ENCODE results near the gene OCSTAMP.

OCSTAMP gene

GRCh38 chr20:46587986-46588385 is 37.5 kb upstream of the OCSTAMP start:
- no peak overlapping the region for H3K27ac ChIP-seq
- no peak overlapping the region for H3K9ac ChIP-seq (ENCODE audit: insufficient read length)
- DNase-seq (ENCODE audit: low read depth, low spot score), result no peak
- H3K4me3 ChIP-seq, result no peak overlapping the region
- TF ChIP-seq POLR2AphosphoS5 (IDR thresholded peaks at IDR 0.05; ENCODE audit: borderline replicate concordance, low read depth, low read length) (no peak), EZH2 (IDR thresholded peaks at IDR 0.05) (no peak), FOXP2 (optimal IDR thresholded peaks at IDR 0.05; ENCODE audit: control extremely low read depth, extremely low read length, insufficient read depth) (no peak)
- H3K36me3 ChIP-seq (ENCODE audit: insufficient read depth, low read length), result no peaks in the 10 kb centered on the region
- H3K9me3 ChIP-seq (ENCODE audit: low read depth, low read length), result no peaks in the 10 kb centered on the region

- DNase-seq (ENCODE audit: low read depth, low spot score), result no peak
- no peaks in the 10 kb centered on the region for H3K36me3 ChIP-seq (ENCODE audit: insufficient read depth, low read length)
- TF ChIP-seq POLR2AphosphoS5 (IDR thresholded peaks at IDR 0.05; ENCODE audit: borderline replicate concordance, low read depth, low read length) (no peak), FOXP2 (optimal IDR thresholded peaks at IDR 0.05; ENCODE audit: control extremely low read depth, extremely low read length, insufficient read depth) (no peak), EZH2 (IDR thresholded peaks at IDR 0.05) (no peak)
- H3K9ac ChIP-seq (ENCODE audit: insufficient read length), result no peak overlapping the region
- no peak overlapping the region for H3K4me3 ChIP-seq
- no peaks in the 10 kb centered on the region for H3K9me3 ChIP-seq (ENCODE audit: low read depth, low read length)
- no peak overlapping the region for H3K27ac ChIP-seq
These were observed 36.3 kb upstream of the OCSTAMP start for GRCh38 chr20:46586724-46587123.

- no peaks in the 10 kb centered on the region for H3K36me3 ChIP-seq (ENCODE audit: insufficient read depth, low read length)
These were observed 34.1 kb upstream of the OCSTAMP start for GRCh38 chr20:46584508-46584907.

DNA sequence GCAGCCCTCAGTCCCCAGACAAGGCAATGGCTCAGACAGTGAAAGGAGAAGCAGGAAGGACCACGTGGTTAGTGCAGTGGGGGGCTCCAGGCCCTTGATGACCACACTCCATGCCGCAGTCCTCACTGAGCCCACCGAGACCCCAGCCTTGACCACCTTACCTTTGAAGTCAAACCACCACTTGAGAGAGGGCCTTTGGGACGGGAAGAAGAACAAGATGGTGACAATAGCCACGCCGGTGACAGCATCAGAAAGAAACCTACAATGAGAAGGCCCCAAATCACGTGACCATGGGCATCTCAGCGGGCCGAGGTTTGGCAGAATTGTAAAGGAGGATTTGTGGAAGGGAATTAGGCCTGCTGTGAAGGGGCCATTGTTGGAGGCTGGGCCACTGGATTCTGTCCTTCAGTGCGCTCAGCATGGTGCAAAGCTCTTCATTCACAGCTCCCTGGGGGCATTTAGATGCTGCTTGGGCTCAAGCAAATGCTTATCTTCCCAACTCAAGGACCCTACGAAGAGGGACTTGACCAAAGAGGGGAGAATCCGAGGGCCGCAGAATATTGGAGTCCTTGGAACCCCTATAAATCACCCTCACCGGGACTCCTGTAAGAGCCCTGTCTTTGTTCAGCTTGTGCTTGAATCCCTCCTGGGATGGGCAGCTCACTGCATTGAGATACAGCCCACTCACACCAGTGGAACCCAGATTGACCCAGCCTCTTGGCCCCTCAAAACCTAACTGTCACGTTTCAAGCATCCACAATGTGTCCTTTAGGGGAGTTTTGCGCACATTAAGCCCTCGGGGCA is 33.2 kb upstream of the OCSTAMP start:
- Histone ChIP-seq H3K9ac (ENCODE audit: insufficient read length) (no peak overlapping the region), H3K4me3 (no peak overlapping the region), H3K9me3 (ENCODE audit: low read depth, low read length) (no peaks in the 10 kb centered on the region), H3K36me3 (ENCODE audit: insufficient read depth, low read length) (no peaks in the 10 kb centered on the region), H3K27ac (no peak overlapping the region)
- TF ChIP-seq FOXP2 (optimal IDR thresholded peaks at IDR 0.05; ENCODE audit: control extremely low read depth, extremely low read length, insufficient read depth) (no peak), EZH2 (IDR thresholded peaks at IDR 0.05) (no peak), POLR2AphosphoS5 (IDR thresholded peaks at IDR 0.05; ENCODE audit: borderline replicate concordance, low read depth, low read length) (no peak)
- no peak for DNase-seq (ENCODE audit: low read depth, low spot score)

More at GRCh38 chr20:46584508-46584907, 34.1 kb upstream of the OCSTAMP start:
- no peaks in the 10 kb centered on the region for H3K9me3 ChIP-seq (ENCODE audit: low read depth, low read length)
- no peak overlapping the region for H3K9ac ChIP-seq (ENCODE audit: insufficient read length)
- H3K4me3 ChIP-seq, result no peak overlapping the region
- TF ChIP-seq FOXP2 (optimal IDR thresholded peaks at IDR 0.05; ENCODE audit: control extremely low read depth, extremely low read length, insufficient read depth), result no peak
- no peak for TF ChIP-seq EZH2 (IDR thresholded peaks at IDR 0.05)
- TF ChIP-seq POLR2AphosphoS5 (IDR thresholded peaks at IDR 0.05; ENCODE audit: borderline replicate concordance, low read depth, low read length), result no peak
- no peak overlapping the region for H3K27ac ChIP-seq
- no peak for DNase-seq (ENCODE audit: low read depth, low spot score)

DNA sequence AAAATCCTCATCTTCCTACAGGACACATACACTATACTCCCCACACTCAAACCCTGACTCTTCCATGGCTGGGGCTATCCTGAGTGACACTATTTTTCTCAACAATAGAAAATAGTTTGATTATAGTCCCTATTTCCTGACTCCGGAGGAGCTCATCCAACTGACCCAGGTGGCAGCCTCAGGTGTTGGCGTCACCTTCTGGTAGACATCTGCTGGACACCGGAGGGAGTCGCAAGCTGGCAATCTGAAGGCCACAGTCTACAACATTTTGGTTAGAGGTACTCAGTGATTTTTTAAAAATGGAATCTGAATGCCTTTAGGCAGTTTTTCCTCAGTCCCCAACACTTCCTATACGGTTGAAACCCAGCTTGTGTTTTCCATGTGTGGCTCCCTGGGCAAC is 32.2 kb upstream of the OCSTAMP start:
- Histone ChIP-seq H3K4me3 (no peak overlapping the region), H3K9me3 (ENCODE audit: low read depth, low read length) (no peaks in the 10 kb centered on the region), H3K9ac (ENCODE audit: insufficient read length) (no peak overlapping the region), H3K36me3 (ENCODE audit: insufficient read depth, low read length) (no peaks in the 10 kb centered on the region), H3K27ac (no peak overlapping the region)
- TF ChIP-seq POLR2AphosphoS5 (IDR thresholded peaks at IDR 0.05; ENCODE audit: borderline replicate concordance, low read depth, low read length) (no peak), FOXP2 (optimal IDR thresholded peaks at IDR 0.05; ENCODE audit: control extremely low read depth, extremely low read length, insufficient read depth) (no peak), EZH2 (IDR thresholded peaks at IDR 0.05) (no peak)
- DNase-seq (ENCODE audit: low read depth, low spot score), result no peak

- no peak overlapping the region for H3K4me3 ChIP-seq
- no peak overlapping the region for H3K9ac ChIP-seq (ENCODE audit: insufficient read length)
- TF ChIP-seq FOXP2 (optimal IDR thresholded peaks at IDR 0.05; ENCODE audit: control extremely low read depth, extremely low read length, insufficient read depth), result no peak
- TF ChIP-seq EZH2 (IDR thresholded peaks at IDR 0.05), result no peak
- TF ChIP-seq POLR2AphosphoS5 (IDR thresholded peaks at IDR 0.05; ENCODE audit: borderline replicate concordance, low read depth, low read length), result no peak
- DNase-seq (ENCODE audit: low read depth, low spot score), result no peak
- H3K27ac ChIP-seq, result no peak overlapping the region
- H3K9me3 ChIP-seq (ENCODE audit: low read depth, low read length), result no peaks in the 10 kb centered on the region
- H3K36me3 ChIP-seq (ENCODE audit: insufficient read depth, low read length), result no peaks in the 10 kb centered on the region
These were observed 30.9 kb upstream of the OCSTAMP start for GRCh38 chr20:46581391-46581790.

DNA sequence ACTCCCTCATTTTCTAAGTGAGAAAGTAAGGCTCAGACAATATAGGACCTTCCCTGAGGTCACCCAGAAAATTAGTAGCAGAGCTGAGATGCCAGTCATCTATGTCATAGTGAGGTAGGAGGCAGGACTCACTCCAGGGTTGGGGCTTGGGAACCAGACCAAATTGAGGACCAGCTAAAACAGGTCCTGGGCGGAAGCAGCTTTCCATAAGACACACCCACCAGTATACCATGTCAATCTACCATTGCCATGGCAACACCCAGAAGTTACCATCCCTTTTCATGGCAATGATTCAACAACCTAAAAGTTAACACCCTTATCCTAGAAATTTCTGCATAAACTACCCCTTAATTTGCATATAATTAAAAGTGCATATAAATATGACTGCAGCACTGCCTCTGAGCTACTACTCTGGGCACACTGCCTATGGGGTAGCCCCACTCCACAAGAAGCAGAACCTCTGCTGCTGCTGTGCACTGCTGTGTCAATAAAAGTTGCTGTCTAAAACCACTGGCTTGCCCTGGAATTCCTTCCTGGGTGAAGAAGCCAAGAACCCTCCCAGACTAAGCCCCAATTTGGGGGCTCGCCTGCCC is 30.3 kb upstream of the OCSTAMP start:
- H3K4me3 ChIP-seq, result no peak overlapping the region
- no peak for DNase-seq (ENCODE audit: low read depth, low spot score)
- no peak overlapping the region for H3K27ac ChIP-seq
- no peaks in the 10 kb centered on the region for H3K36me3 ChIP-seq (ENCODE audit: insufficient read depth, low read length)
- H3K9ac ChIP-seq (ENCODE audit: insufficient read length), result no peak overlapping the region
- TF ChIP-seq POLR2AphosphoS5 (IDR thresholded peaks at IDR 0.05; ENCODE audit: borderline replicate concordance, low read depth, low read length) (no peak), FOXP2 (optimal IDR thresholded peaks at IDR 0.05; ENCODE audit: control extremely low read depth, extremely low read length, insufficient read depth) (no peak), EZH2 (IDR thresholded peaks at IDR 0.05) (no peak)
- H3K9me3 ChIP-seq (ENCODE audit: low read depth, low read length), result no peaks in the 10 kb centered on the region

DNA sequence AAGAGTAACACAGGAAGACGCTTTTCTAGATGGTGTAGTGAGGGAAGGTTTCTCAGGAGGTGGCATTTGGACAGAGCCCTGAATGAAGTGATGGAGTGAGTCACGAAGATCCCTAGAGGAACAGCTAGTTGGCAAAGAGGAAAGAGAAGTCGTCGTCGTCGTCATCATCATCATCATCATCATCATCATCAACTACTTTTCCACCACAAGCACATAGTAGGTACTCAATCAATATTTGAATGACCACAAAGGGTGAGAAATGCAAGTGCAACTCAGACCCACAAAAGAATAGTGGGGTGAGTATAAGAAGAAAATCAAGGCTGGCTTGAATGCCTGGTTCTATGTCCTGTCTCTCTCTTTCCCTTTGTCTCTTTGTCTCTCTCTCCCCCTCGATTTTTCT is 28.3 kb upstream of the OCSTAMP start:
- Histone ChIP-seq H3K9ac (ENCODE audit: insufficient read length) (no peak overlapping the region), H3K4me3 (no peak overlapping the region), H3K27ac (no peak overlapping the region), H3K9me3 (ENCODE audit: low read depth, low read length) (no peaks in the 10 kb centered on the region), H3K36me3 (ENCODE audit: insufficient read depth, low read length) (no peaks in the 10 kb centered on the region)
- TF ChIP-seq FOXP2 (optimal IDR thresholded peaks at IDR 0.05; ENCODE audit: control extremely low read depth, extremely low read length, insufficient read depth) (no peak), EZH2 (IDR thresholded peaks at IDR 0.05) (no peak), POLR2AphosphoS5 (IDR thresholded peaks at IDR 0.05; ENCODE audit: borderline replicate concordance, low read depth, low read length) (no peak)
- DNase-seq (ENCODE audit: low read depth, low spot score), result no peak
